ENCODE results near the gene APCS. TPM values are rescaled to one million over a fixed set of nuclear protein-coding genes. Genes with fewer than 3 reads are reported as not detected.

The APCS gene
- total and polyA plus RNA-seq, 2 of the 13 experiments (the other 11 are each of a cell fraction or from before 2014, with no cell fraction given), result not detected

Other genes with a start within 250 kb of the APCS start
- gene OR10J4, start 155.6 kb upstream of the APCS start, total RNA-seq (2016; rRNA removed; fragmentation: Illumina TruSeq; extraction: Trizol), result not detected in 2 replicates
- gene OR10J4, start 155.6 kb upstream of the APCS start, polyA plus RNA-seq (2011; rRNA removed), result not detected in 2 replicates
- gene OR10J1, start 148.1 kb upstream of the APCS start, total RNA-seq (2016; rRNA removed; fragmentation: Illumina TruSeq; extraction: Trizol), result not detected in 2 replicates
- not detected in 2 replicates for gene OR10J1, start 148.1 kb upstream of the APCS start, polyA plus RNA-seq (2011; rRNA removed)
- gene OR10J5, start 51.8 kb upstream of the APCS start, total RNA-seq (2016; rRNA removed; fragmentation: Illumina TruSeq; extraction: Trizol), result not detected in 2 replicates
- gene OR10J5, start 51.8 kb upstream of the APCS start, polyA plus RNA-seq (2011; rRNA removed), result not detected in 2 replicates
- gene CRP, start 126.8 kb downstream of the APCS start, total RNA-seq (2016; rRNA removed; fragmentation: Illumina TruSeq; extraction: Trizol), result not detected in 2 replicates
- not detected in 2 replicates for gene CRP, start 126.8 kb downstream of the APCS start, polyA plus RNA-seq (2011; rRNA removed)
- gene DUSP23, start 193.1 kb downstream of the APCS start, total RNA-seq (2016; rRNA removed; fragmentation: Illumina TruSeq; extraction: Trizol), result not detected in 2 replicates
- gene DUSP23, start 193.1 kb downstream of the APCS start, polyA plus RNA-seq (2011; rRNA removed), result not detected in 2 replicates
- gene FCRL6, start 214.5 kb downstream of the APCS start, total RNA-seq (2016; rRNA removed; fragmentation: Illumina TruSeq; extraction: Trizol), result not detected in 2 replicates
- not detected in 2 replicates for gene FCRL6, start 214.5 kb downstream of the APCS start, polyA plus RNA-seq (2011; rRNA removed)
- not detected in 2 replicates for gene SLAMF8, start 239.0 kb downstream of the APCS start, total RNA-seq (2016; rRNA removed; fragmentation: Illumina TruSeq; extraction: Trizol)
- not detected in 2 replicates for gene SLAMF8, start 239.0 kb downstream of the APCS start, polyA plus RNA-seq (2011; rRNA removed)

Measured in HepG2 (cell line).